Hepatocyte (in vitro differentiated cells): Measurements from ENCODE around the gene BTG3.

Experiments used
- EZH2 ChIP-seq: fragments of 200-600 bp; sonication (generic); IDR thresholded peaks from 2 replicates; pipeline ENCODE4 v1.6.1; 2016; ENCODE audit warnings: antibody characterized with exemption, mild to moderate bottlenecking, borderline replicate concordance
- TF ChIP-seq, protein P1 (sequence below): fragments of 200-600 bp; sonication (generic); IDR thresholded peaks from 2 replicates; pipeline ENCODE4 v1.5.1; 2016; ENCODE audit warnings: antibody characterized with exemption, mild to moderate bottlenecking; ENCODE audit not compliant: poor library complexity

DNA sequence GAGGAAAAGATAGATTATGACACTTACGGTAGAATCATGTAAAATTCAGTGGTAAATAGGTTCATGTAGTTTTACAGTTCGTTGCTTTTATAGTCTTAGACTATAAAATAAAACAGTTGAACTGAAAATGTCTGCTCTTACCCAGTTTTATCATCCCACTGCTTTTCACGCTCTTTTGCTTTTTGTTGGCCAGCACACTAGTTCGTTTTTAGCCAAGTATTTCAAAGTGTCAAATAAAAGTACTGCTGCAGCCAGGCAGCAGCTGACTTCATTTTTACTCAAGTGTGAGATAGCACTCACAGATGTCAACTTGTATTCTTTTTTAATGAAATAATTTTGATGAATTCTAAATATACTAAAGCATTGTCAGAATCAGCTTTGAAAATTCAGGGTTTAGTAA lies 18.5 kb upstream of the BTG3 start:
- TF ChIP-seq, protein P1, sequence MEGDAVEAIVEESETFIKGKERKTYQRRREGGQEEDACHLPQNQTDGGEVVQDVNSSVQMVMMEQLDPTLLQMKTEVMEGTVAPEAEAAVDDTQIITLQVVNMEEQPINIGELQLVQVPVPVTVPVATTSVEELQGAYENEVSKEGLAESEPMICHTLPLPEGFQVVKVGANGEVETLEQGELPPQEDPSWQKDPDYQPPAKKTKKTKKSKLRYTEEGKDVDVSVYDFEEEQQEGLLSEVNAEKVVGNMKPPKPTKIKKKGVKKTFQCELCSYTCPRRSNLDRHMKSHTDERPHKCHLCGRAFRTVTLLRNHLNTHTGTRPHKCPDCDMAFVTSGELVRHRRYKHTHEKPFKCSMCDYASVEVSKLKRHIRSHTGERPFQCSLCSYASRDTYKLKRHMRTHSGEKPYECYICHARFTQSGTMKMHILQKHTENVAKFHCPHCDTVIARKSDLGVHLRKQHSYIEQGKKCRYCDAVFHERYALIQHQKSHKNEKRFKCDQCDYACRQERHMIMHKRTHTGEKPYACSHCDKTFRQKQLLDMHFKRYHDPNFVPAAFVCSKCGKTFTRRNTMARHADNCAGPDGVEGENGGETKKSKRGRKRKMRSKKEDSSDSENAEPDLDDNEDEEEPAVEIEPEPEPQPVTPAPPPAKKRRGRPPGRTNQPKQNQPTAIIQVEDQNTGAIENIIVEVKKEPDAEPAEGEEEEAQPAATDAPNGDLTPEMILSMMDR: no peak
- TF ChIP-seq EZH2: no peak
